K562 (cell line): ENCODE results near the gene PVALEF. TPM values are rescaled to one million over a fixed set of nuclear protein-coding genes. Genes with fewer than 3 reads are reported as not detected.
A peak's percentile ranks its signal among the peaks of the same experiment; 100 is the strongest.

Experiments
- ATF6 ChIP-seq: sonication (generic); formaldehyde crosslinking; IDR thresholded peaks from 2 replicates; pipeline ENCODE4 v1.4.0; 2020; ENCODE audit warnings: mild to moderate bottlenecking, missing genetic modification reagents
- ATF7 ChIP-seq: fragments of 450-650 bp; IDR thresholded peaks from 2 replicates; pipeline ENCODE4 v1.7.1; 2014; ENCODE audit warnings: mild to moderate bottlenecking, moderate library complexity
- BCL6 ChIP-seq: fragments of 250-450 bp; sonication (Bioruptor Pico); IDR thresholded peaks from 2 replicates; pipeline ENCODE4 v1.4.0; 2020
- BHLHE40 ChIP-seq: IDR thresholded peaks from 2 replicates; pipeline ENCODE4 v1.6.1; 2011; ENCODE audit warnings: low read length, improper control_type of control experiment
- CLOCK ChIP-seq: fragments of 250-450 bp; sonication (Bioruptor Pico); IDR thresholded peaks from 2 replicates; pipeline ENCODE4 v1.4.0; 2020; ENCODE audit warnings: mild to moderate bottlenecking, moderate library complexity, borderline replicate concordance
- FOXJ2 ChIP-seq: fragments of 200-800 bp; sonication (Bioruptor generic); IDR thresholded peaks from 2 replicates; pipeline ENCODE4 v1.6.1; 2016; ENCODE audit warnings: missing genetic modification characterization, missing compliant biosample characterization
- GTF3C2 ChIP-seq: IDR thresholded peaks from 3 replicates; pipeline ENCODE4 v1.6.1; 2011; ENCODE audit warnings: borderline replicate concordance, mild to moderate bottlenecking, moderate library complexity; ENCODE audit not compliant: insufficient read length; ENCODE audit errors: extremely low read depth
- LCOR ChIP-seq: sonication (generic); formaldehyde crosslinking; IDR thresholded peaks from 2 replicates; pipeline ENCODE4 v1.8.0; 2022; ENCODE audit warnings: mild to moderate bottlenecking, missing genetic modification reagents
- MNT ChIP-seq, 2 experiments: fragments of 450-650 bp; conservative IDR thresholded peaks; 2 replicates each; pipeline ENCODE4 v1.6.1; 2017; ENCODE audit warnings: mild to moderate bottlenecking in 2 of 2, moderate library complexity in 2 of 2
- POLR2A ChIP-seq: fragments of 450-650 bp; conservative IDR thresholded peaks from 2 replicates; pipeline ENCODE4 v1.6.1; 2016
- SMC3 ChIP-seq: conservative IDR thresholded peaks from 2 replicates; pipeline ENCODE4 v1.6.1; 2011; ENCODE audit warnings: low read depth, low read length, improper control_type of control experiment; ENCODE audit not compliant: insufficient read depth
- ZNF57 ChIP-seq: fragments of 450-650 bp; formaldehyde crosslinking; IDR thresholded peaks from 2 replicates; pipeline ENCODE4 v1.4.0; 2020; ENCODE audit warnings: mild to moderate bottlenecking, moderate library complexity
- polyA plus RNA-seq, 8 experiments: library from polyadenylated mRNA; depleted of rRNA in 4 of 8; stranded (reverse) in 5 of 8; unstranded in 3 of 8; fragments of >200 nt; fragmentation: Nextera tagmentation in 2 of 8; fragmentation: Illumina TruSeq in 1 of 8; extraction: Ambion mirVana in 2 of 8; extraction: Trizol in 1 of 8; gene quantifications; 2 replicates each; pipeline versions ENCODE4 v1.2.1 to v1.2.3, GENCODE V29; 2011 to 2014; ENCODE audit warnings: inconsistent platforms in 1 of 8, missing spikeins in 1 of 8
- total RNA-seq, 7 experiments: library from RNA; depleted of rRNA in 6 of 7; stranded (reverse); fragments of >200 nt in 6 of 7; fragmentation: Illumina TruSeq in 2 of 7; extraction: Trizol in 2 of 7; gene quantifications; 2 replicates each; pipeline versions ENCODE4 v1.2.1 to v1.2.3, GENCODE V29; 2011 to 2021; ENCODE audit warnings: low replicate concordance in 1 of 7

PVALEF gene
- total and polyA plus RNA-seq, 9 of the 15 experiments (the other 6 are each of a cell fraction or from before 2014, with no cell fraction given), result not detected

- no peak for TF ChIP-seq FOXJ2 (tag)
- no peak for TF ChIP-seq SMC3
- peak; percentile 34; the same call in 1 of the 2 replicates for TF ChIP-seq ATF7
- peak; percentile 70; the same call in 1 of the 2 replicates for TF ChIP-seq ATF6 (CRISPR knock-in tag)
- no peak for TF ChIP-seq GTF3C2
- TF ChIP-seq ZNF57 (CRISPR knock-in tag), result no peak
- peak; percentile 74 to 82 for TF ChIP-seq MNT (conservative IDR thresholded peaks at IDR 0.05)
- TF ChIP-seq LCOR (CRISPR knock-in tag), result peak; percentile 70
- TF ChIP-seq POLR2A, result peak; percentile 83
- peak; percentile 58 for TF ChIP-seq BHLHE40
- TF ChIP-seq BCL6 (CRISPR knock-in tag), result no peak
- 0 out of 2 replicates have a peak, but pooled peaks have one; percentile 27 for TF ChIP-seq CLOCK (CRISPR knock-in tag)
Measured at GRCh38 chr17:81222906-81223761, 57.8 kb downstream of the PVALEF start, which contains the start of gene CEP131 (continued).
